ENCODE data around the gene ACOX1. TPM values are rescaled to one million over a fixed set of nuclear protein-coding genes. Genes with fewer than 3 reads are reported as not detected.

Gene ACOX1
- total RNA-seq, 1 donor from 2014 or later: 52.9 TPM

GRCh38 chr17:75906143-75906884, 72.7 kb downstream of the ACOX1 start:
- TF ChIP-seq CTCF (IDR thresholded peaks at IDR 0.05; ENCODE audit: partially characterized antibody, unreplicated experiment): no peak
- no peaks in the 10 kb centered on the region for H3K4me1 Mint-ChIP-seq (ENCODE audit: low read depth, unreplicated experiment)
- DNase-seq: no peak
- H3K27ac Mint-ChIP-seq (ENCODE audit: unreplicated experiment): no peak overlapping the region
- no peak overlapping the region for H3K4me3 Mint-ChIP-seq (ENCODE audit: unreplicated experiment)
- peaks cover 4% of the 10 kb centered on the region for H3K9me3 Mint-ChIP-seq (ENCODE audit: unreplicated experiment)
- H3K27me3 Mint-ChIP-seq (ENCODE audit: unreplicated experiment): peaks cover 8% of the 10 kb centered on the region
- H3K36me3 Mint-ChIP-seq (ENCODE audit: unreplicated experiment): no peaks in the 10 kb centered on the region

DNA sequence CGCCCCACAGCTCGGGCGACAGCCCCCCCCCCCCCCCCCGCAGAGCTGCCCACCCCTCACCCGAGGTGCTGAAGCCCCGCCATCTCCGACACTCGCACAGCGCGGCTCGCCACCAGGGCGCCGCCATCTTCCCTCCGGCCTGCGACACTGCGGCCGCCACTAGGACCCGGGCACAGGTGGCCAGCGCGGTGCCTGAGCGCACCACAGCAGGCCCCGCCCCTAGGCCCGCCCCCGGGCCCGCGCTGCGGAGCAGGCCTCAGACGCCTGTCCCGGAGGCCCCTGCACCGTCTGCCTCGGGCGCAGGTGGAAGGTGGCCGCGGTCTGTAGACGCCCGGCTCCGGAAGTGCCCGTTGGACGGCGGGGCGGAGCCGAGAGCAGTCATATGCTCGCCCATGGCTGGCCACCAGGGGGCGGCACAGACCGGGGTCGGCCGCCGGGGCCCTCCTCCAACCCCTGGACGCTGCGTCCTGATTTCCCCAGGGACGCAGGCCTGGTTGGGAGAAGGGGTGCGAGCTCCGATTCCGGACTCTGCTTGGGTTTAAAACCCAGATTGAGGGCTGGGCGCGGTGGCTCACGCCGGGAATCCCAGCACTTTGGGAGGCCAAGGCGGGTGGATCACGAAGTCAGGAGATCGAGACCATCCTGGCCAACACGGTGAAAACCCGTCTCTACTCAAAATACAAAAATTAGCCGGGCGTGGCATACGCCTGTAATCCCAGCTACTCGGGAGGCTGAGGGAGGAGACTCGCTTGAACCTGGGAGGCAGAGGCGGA, 74.0 kb downstream of the ACOX1 start, which contains the start of gene MRPL38:
MRPL38 (minus strand) TSS at position 136 of the 773 bp plus-strand sequence; CDS start at position 127, 9 bp downstream.
- Mint-ChIP-seq H3K27me3 (ENCODE audit: unreplicated experiment) (peaks cover 8% of the 10 kb centered on the region), H3K4me3 (ENCODE audit: unreplicated experiment) (peak within 1 kb of the TSS; percentile 94), H3K9me3 (ENCODE audit: unreplicated experiment) (peaks cover 4% of the 10 kb centered on the region), H3K36me3 (ENCODE audit: unreplicated experiment) (no peaks in the 10 kb centered on the region), H3K27ac (ENCODE audit: unreplicated experiment) (peak within 1 kb of the TSS; percentile 90), H3K4me1 (ENCODE audit: low read depth, unreplicated experiment) (no peaks in the 10 kb centered on the region)
- peak; percentile 97 for DNase-seq
- TF ChIP-seq CTCF (IDR thresholded peaks at IDR 0.05; ENCODE audit: partially characterized antibody, unreplicated experiment): peak; percentile 100

GRCh38 chr17:75902406-75902805, 76.6 kb downstream of the ACOX1 start:
- Mint-ChIP-seq H3K27me3 (ENCODE audit: unreplicated experiment) (peaks cover 4% of the 10 kb centered on the region), H3K4me1 (ENCODE audit: low read depth, unreplicated experiment) (peaks cover 5% of the 10 kb centered on the region), H3K9me3 (ENCODE audit: unreplicated experiment) (peaks cover 4% of the 10 kb centered on the region), H3K36me3 (ENCODE audit: unreplicated experiment) (no peaks in the 10 kb centered on the region), H3K4me3 (ENCODE audit: unreplicated experiment) (no peak overlapping the region), H3K27ac (ENCODE audit: unreplicated experiment) (no peak overlapping the region)
- no peak for DNase-seq
- no peak for TF ChIP-seq CTCF (IDR thresholded peaks at IDR 0.05; ENCODE audit: partially characterized antibody, unreplicated experiment)

DNA sequence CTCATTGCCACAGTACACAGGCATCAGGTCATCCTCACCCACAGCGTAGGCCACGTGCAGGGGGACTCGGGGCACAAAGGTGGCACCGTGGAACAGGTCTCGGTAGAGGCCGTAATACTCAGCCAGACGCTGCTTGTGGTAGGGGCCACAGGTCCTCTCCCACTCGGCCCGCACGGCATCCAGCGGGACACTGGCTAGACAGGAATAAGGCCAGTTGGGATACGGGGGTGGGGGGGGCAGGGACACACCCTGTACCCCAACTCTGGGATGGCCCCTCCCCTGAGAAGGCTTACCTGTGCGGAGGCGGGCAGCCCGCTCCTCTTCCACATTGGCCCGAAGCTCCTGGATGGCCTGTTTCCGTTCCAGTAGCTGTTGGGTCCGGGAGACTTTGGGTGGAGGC, 77.2 kb downstream of the ACOX1 start:
- no peak for DNase-seq
- no peak for TF ChIP-seq CTCF (IDR thresholded peaks at IDR 0.05; ENCODE audit: partially characterized antibody, unreplicated experiment)
- peaks cover 6% of the 10 kb centered on the region for H3K27me3 Mint-ChIP-seq (ENCODE audit: unreplicated experiment)
- H3K9me3 Mint-ChIP-seq (ENCODE audit: unreplicated experiment): peaks cover 4% of the 10 kb centered on the region
- H3K4me3 Mint-ChIP-seq (ENCODE audit: unreplicated experiment): no peak overlapping the region
- no peaks in the 10 kb centered on the region for H3K36me3 Mint-ChIP-seq (ENCODE audit: unreplicated experiment)
- H3K4me1 Mint-ChIP-seq (ENCODE audit: low read depth, unreplicated experiment): peaks cover 8% of the 10 kb centered on the region
- H3K27ac Mint-ChIP-seq (ENCODE audit: unreplicated experiment): no peak overlapping the region

Measured in glutamatergic neuron (in vitro differentiated cells).